H54 (cell line): ENCODE measurements around the gene HELZ2.

ENCODE experiments used
- DNase-seq: peaks from one replicate; pipeline ENCODE4 v3.0.0; 2011; ENCODE audit warnings: low spot score, mixed read lengths; ENCODE audit not compliant: insufficient read length
- FAIRE-seq: peaks from 3 replicates; lab custom pipeline; 2011; peaks lifted over from hg19 to GRCh38; lab: Jason Lieb, UNC
- POLR2A ChIP-seq: IDR thresholded peaks from 2 replicates; pipeline ENCODE4 v1.6.1; 2011; ENCODE audit warnings: low read depth, mild to moderate bottlenecking, low read length

HELZ2 gene

GRCh38 chr20:63549679-63550282 lies 24.3 kb downstream of the HELZ2 start:
- TF ChIP-seq POLR2A = no peak
- DNase-seq (no peak), FAIRE-seq (no peak)

- DNase-seq (no peak), FAIRE-seq (no peak)
- no peak for TF ChIP-seq POLR2A
Observed at GRCh38 chr20:63549019-63549418, 25.0 kb downstream of the HELZ2 start.

GRCh38 chr20:63548542-63548941 lies 25.5 kb downstream of the HELZ2 start:
- no peak for TF ChIP-seq POLR2A
- DNase-seq (no peak), FAIRE-seq (no peak)

- FAIRE-seq (no peak), DNase-seq (peak; percentile 84)
- no peak for TF ChIP-seq POLR2A
Observed at GRCh38 chr20:63547725-63548480, 26.1 kb downstream of the HELZ2 start, which contains the start of gene SRMS. SRMS (minus strand) TSS chr20:63547749; CDS start chr20:63547463, 286 bp downstream.

- FAIRE-seq (no peak), DNase-seq (no peak)
- TF ChIP-seq POLR2A = no peak
Observed at GRCh38 chr20:63546956-63547724, 26.9 kb downstream of the HELZ2 start.

GRCh38 chr20:63546256-63546955 lies 27.6 kb downstream of the HELZ2 start:
- TF ChIP-seq POLR2A = no peak
- no peak for FAIRE-seq
- no peak for DNase-seq

GRCh38 chr20:63545814-63546213 lies 28.2 kb downstream of the HELZ2 start:
- FAIRE-seq = no peak
- DNase-seq = no peak
- TF ChIP-seq POLR2A = no peak

GRCh38 chr20:63544958-63545516 lies 29.0 kb downstream of the HELZ2 start:
- peak; percentile 99 for DNase-seq
- FAIRE-seq = peak; percentile 50
- no peak for TF ChIP-seq POLR2A

- DNase-seq = no peak
- no peak for FAIRE-seq
- TF ChIP-seq POLR2A = no peak
Observed at GRCh38 chr20:63544241-63544957, 29.6 kb downstream of the HELZ2 start.

- FAIRE-seq (no peak), DNase-seq (no peak)
- TF ChIP-seq POLR2A = no peak
Observed at GRCh38 chr20:63543733-63544132, 30.3 kb downstream of the HELZ2 start.

GRCh38 chr20:63543131-63543530 lies 30.9 kb downstream of the HELZ2 start:
- FAIRE-seq = no peak
- DNase-seq = no peak
- no peak for TF ChIP-seq POLR2A

GRCh38 chr20:63542696-63543095 lies 31.3 kb downstream of the HELZ2 start:
- FAIRE-seq (no peak), DNase-seq (no peak)
- no peak for TF ChIP-seq POLR2A
